Thyroid gland (tissue), 4 donors: ENCODE measurements around the gene UTS2B. TPM values are rescaled to one million over a fixed set of nuclear protein-coding genes. Genes with fewer than 3 reads are reported as not detected.
A peak's percentile ranks its signal among the peaks of the same experiment; 100 is the strongest.

ENCODE experiments used
- DNase-seq, 2 donors: peaks; one replicate each; pipeline ENCODE4 v3.0.0-alpha.2; 2019
- H3K27ac ChIP-seq, 3 donors: fragments of 200-600 bp; sonication (generic); 1 replicate in 2 of 3; 2 replicates in 1 of 3; pipeline ENCODE4 v1.5.1; 2016 to 2019; ENCODE audit warnings: mild to moderate bottlenecking in 1 of 3, moderate library complexity in 1 of 3
- H3K27me3 ChIP-seq: fragments of 200-600 bp; sonication (generic); one replicate; pipeline ENCODE4 v1.5.1; 2019
- H3K36me3 ChIP-seq, 2 donors: fragments of 200-600 bp; sonication (generic); one replicate each; pipeline ENCODE4 v1.5.1; 2016 to 2019
- H3K4me1 ChIP-seq, 2 donors: fragments of 200-600 bp; sonication (generic); one replicate each; pipeline ENCODE4 v1.5.1; 2017 to 2019
- H3K4me3 ChIP-seq, 3 donors: fragments of 200-600 bp; sonication (generic); replicated peaks in 1 of 3; 1 replicate in 2 of 3; 2 replicates in 1 of 3; pipeline ENCODE4 v1.5.1; 2016; ENCODE audit warnings: mild to moderate bottlenecking in 1 of 3
- H3K9me3 ChIP-seq: fragments of 200-600 bp; sonication (generic); one replicate; pipeline ENCODE4 v1.5.1; 2017
- POLR2A ChIP-seq, 2 donors: fragments of 450-650 bp; IDR thresholded peaks; one replicate each; pipeline ENCODE4 v1.6.1; 2017; ENCODE audit warnings: antibody characterized with exemption in 2 of 2, mild to moderate bottlenecking in 2 of 2, moderate library complexity in 1 of 2
- WGBS, 2 donors: methylation state at CpG; one replicate each; pipeline ENCODE4 v1.1.5; 2017; 5-methylcytosine and 5-hydroxymethylcytosine counted together
- intact Hi-C: fragments of 100-400 bp; cut with DNase I; formaldehyde crosslinking; loops from one replicate; pipeline ENCODE4 v1.15.1; 2023
- total RNA-seq, 4 donors: library from RNA; depleted of rRNA; stranded (reverse); fragments of >200 nt; gene quantifications; one replicate each; pipeline ENCODE4 v1.2.3, GENCODE V29; 2016
- TF ChIP-seq, protein P1 (sequence below), 6 experiments: fragments of 200-600 bp in 3 of 6; fragments of 450-650 bp in 3 of 6; sonication (generic) in 3 of 6; IDR thresholded peaks; one replicate each; pipeline ENCODE4 v1.5.1; 2016 to 2019; ENCODE audit warnings: antibody characterized with exemption in 6 of 6, mild to moderate bottlenecking in 2 of 6, inconsistent platforms in 1 of 6, moderate library complexity in 1 of 6

UTS2B gene
- total RNA-seq, 4 donors from 2014 or later, result 0.27 to 2.0 (median 1.4) TPM; not detected in 1

DNA sequence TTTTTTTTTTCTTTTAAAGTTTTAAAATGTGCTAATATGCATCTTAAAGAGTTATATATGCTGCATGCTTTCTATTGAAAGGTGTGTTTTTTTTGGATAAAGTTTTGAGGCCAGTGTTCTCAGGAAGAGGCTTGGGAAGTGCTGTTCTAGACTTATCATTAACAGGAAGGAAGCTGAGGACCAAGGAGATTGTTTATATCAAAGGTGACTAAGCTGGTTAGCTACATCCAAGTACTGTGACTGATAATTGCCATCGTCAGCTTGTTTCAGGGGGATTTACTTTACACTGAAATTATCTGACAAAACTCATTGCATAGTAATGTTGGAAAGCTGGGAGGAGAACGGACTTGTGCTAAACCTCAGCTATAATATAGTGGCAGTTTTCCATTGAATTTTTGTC is 36.3 kb upstream of the UTS2B start:
- no peak overlapping the region for H3K4me3 ChIP-seq
- intact Hi-C loops, result no loop called here
- no peak overlapping the region for H3K27ac ChIP-seq

DNA sequence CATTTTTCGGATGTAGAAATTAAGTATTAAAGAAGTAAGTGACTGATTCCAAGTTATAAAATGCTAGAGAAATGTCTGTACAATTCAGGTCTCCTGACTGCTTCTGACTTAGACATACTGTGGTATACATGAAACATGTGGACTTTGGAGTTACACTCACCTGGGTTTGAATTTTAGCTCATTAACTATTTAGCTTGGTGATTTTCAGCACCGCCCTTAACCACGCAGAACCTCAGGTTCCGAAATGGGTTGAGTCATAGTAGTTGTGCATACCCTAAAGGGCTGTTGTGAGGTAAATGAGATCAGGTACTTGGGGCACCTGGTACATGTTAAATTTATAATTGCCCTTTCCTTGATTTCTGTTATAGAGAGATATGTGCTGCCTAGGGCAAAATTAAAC is 32.9 kb upstream of the UTS2B start:
- H3K36me3 ChIP-seq, result peaks cover 0 to 12% of the 10 kb centered on the region in 2 donors

More for the DNA sequence above, 36.3 kb upstream of the UTS2B start:
- Histone ChIP-seq H3K4me1 (peaks cover 2 to 4% of the 10 kb centered on the region in 2 donors), H3K27me3 (no peaks in the 10 kb centered on the region), H3K36me3 (peaks cover 3 to 6% of the 10 kb centered on the region in 2 donors), H3K9me3 (no peaks in the 10 kb centered on the region)
- TF ChIP-seq, protein P1, sequence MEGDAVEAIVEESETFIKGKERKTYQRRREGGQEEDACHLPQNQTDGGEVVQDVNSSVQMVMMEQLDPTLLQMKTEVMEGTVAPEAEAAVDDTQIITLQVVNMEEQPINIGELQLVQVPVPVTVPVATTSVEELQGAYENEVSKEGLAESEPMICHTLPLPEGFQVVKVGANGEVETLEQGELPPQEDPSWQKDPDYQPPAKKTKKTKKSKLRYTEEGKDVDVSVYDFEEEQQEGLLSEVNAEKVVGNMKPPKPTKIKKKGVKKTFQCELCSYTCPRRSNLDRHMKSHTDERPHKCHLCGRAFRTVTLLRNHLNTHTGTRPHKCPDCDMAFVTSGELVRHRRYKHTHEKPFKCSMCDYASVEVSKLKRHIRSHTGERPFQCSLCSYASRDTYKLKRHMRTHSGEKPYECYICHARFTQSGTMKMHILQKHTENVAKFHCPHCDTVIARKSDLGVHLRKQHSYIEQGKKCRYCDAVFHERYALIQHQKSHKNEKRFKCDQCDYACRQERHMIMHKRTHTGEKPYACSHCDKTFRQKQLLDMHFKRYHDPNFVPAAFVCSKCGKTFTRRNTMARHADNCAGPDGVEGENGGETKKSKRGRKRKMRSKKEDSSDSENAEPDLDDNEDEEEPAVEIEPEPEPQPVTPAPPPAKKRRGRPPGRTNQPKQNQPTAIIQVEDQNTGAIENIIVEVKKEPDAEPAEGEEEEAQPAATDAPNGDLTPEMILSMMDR (IDR thresholded peaks at IDR 0.05), result no peak
- no peak for TF ChIP-seq POLR2A (IDR thresholded peaks at IDR 0.05)
- 81 to 82% methylated on average over 2 of the region's 2 CpGs for WGBS, 2 donors
- no peak for DNase-seq

DNA sequence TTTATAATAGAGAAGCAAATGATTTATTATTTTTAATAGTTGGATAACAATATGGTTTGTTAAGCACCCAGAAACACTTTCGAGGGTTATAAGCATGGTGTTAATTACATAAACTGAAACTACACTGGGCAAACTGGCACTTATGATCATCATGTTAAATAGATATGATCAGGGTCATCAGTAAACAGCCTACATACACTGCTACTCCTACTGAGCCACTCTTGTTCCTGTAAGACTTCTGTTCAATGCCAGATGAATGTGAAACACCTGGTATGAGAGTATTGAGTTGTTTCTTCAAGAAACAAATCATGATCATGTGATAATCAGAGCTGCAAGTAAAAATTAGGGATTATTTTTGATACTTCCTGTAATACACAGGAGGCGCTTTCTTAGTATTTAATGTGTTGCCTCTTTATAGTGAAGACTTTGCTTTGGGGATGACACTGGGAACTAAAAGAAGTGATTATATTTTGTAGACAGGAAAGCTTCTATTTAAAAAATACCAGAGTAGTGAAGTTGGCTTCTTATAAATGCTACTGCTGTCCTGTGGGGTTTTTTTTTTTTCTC is 32.3 kb upstream of the UTS2B start:
- H3K27me3 ChIP-seq, result no peaks in the 10 kb centered on the region
- no peak for TF ChIP-seq POLR2A (IDR thresholded peaks at IDR 0.05)
- TF ChIP-seq, protein P1 (IDR thresholded peaks at IDR 0.05), result no peak
- 91 to 93% methylated on average over 2 of the region's 2 CpGs for WGBS, 2 donors
- DNase-seq, result no peak
- H3K36me3 ChIP-seq, result peaks cover 0 to 12% of the 10 kb centered on the region in 2 donors
- no peak overlapping the region for H3K4me3 ChIP-seq
- H3K4me1 ChIP-seq, result peaks cover 4 to 7% of the 10 kb centered on the region in 2 donors
- no peak overlapping the region for H3K27ac ChIP-seq
- no peaks in the 10 kb centered on the region for H3K9me3 ChIP-seq
- intact Hi-C loops, result no loop called here

More for the DNA sequence above, 32.9 kb upstream of the UTS2B start:
- intact Hi-C loops, result no loop called here
- DNase-seq, result no peak
- WGBS, 2 donors, result 95 to 97% methylated on average over 4 of the region's 4 CpGs
- no peak overlapping the region for H3K27ac ChIP-seq
- H3K27me3 ChIP-seq, result no peaks in the 10 kb centered on the region
- H3K4me3 ChIP-seq, result no peak overlapping the region
- no peaks in the 10 kb centered on the region for H3K9me3 ChIP-seq
- H3K4me1 ChIP-seq, result peaks cover 4 to 7% of the 10 kb centered on the region in 2 donors
- TF ChIP-seq, protein P1 (IDR thresholded peaks at IDR 0.05), result no peak
- no peak for TF ChIP-seq POLR2A (IDR thresholded peaks at IDR 0.05)

DNA sequence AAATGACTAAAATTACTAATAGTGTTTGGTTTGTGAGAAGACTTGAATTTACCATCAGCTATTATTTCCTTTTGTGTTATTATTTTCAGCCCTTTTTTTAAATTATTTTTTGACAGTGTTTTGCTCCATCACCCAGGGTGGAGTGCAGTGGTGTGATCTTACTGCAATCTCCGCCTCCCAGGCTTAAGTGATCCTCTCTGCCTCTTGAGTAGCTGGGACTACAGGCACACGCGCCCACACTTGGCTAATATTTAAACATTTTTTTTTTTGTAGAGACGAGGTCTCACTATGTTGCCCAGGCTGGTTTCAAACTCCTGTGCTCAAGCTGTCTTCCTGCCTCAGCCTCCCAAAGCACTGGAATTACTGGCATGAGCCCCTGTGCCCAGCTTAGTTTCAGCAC is 31.7 kb upstream of the UTS2B start:
- Histone ChIP-seq H3K36me3 (peaks cover 0 to 12% of the 10 kb centered on the region in 2 donors), H3K9me3 (no peaks in the 10 kb centered on the region), H3K4me1 (peaks cover 7 to 11% of the 10 kb centered on the region in 2 donors), H3K4me3 (no peak overlapping the region), H3K27me3 (no peaks in the 10 kb centered on the region), H3K27ac (no peak overlapping the region)
- 38 to 39% methylated on average over 4 of the region's 4 CpGs for WGBS, 2 donors
- intact Hi-C loops, result no loop called here
- TF ChIP-seq POLR2A (IDR thresholded peaks at IDR 0.05), result no peak
- TF ChIP-seq, protein P1 (IDR thresholded peaks at IDR 0.05), result no peak
- peak; percentile 55 to 61 for DNase-seq

DNA sequence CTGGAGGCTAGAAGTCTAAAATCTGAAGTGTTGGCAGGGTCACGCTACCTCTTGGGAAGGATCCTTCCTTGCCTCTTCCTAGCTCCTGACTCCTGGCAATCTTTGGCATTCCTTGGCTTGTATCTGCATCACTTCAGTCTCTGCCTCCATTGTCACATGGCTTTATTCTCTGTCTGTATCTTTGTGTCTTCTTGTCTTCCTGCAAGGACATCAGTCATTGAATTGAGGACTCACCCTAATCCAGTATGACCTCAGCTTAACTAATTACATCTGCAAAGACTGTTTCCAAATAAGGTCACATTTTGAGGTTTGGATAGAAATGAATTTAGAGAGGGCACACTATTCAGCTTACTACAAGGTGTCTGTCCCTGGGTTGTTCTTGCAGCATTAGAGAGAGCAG is 31.1 kb upstream of the UTS2B start:
- Histone ChIP-seq H3K36me3 (peaks cover 0 to 12% of the 10 kb centered on the region in 2 donors), H3K9me3 (no peaks in the 10 kb centered on the region), H3K4me3 (no peak overlapping the region), H3K27me3 (no peaks in the 10 kb centered on the region), H3K27ac (peak overlapping the region in 1 of 3 donors; percentile 8), H3K4me1 (peaks cover 13 to 16% of the 10 kb centered on the region in 2 donors)
- TF ChIP-seq, protein P1 (IDR thresholded peaks at IDR 0.05), result no peak
- TF ChIP-seq POLR2A (IDR thresholded peaks at IDR 0.05), result no peak
- WGBS, 2 donors, result 100% methylated on average over 1 of the region's 1 CpG
- no peak for DNase-seq
- intact Hi-C loops, result no loop called here
